SK-N-MC (cell line): ENCODE measurements around the gene BCR.

Source experiments
- EZH2 ChIP-seq: fragments of 200-600 bp; sonication (generic); IDR thresholded peaks from one replicate; pipeline ENCODE4 v1.6.1; 2017; ENCODE audit warnings: antibody characterized with exemption
- POLR2AphosphoS5 ChIP-seq: IDR thresholded peaks from 2 replicates; pipeline ENCODE4 v1.6.1; 2012; ENCODE audit warnings: mild to moderate bottlenecking, low read depth, low read length, borderline replicate concordance

- no peak for TF ChIP-seq EZH2
- TF ChIP-seq POLR2AphosphoS5, result no peak
These were observed 66.9 kb downstream of the BCR start for GRCh38 chr22:23246982-23247766.
